K562 (cell line): ENCODE data around the gene ZKSCAN5. TPM values are rescaled to one million over a fixed set of nuclear protein-coding genes. Genes with fewer than 3 reads are reported as not detected.

Source experiments
- ATAC-seq: fragments of 200-7000 bp; cut with Tn5 transposase; 3 replicates; pipeline ENCODE4 v1.9.1; 2020; ENCODE audit warnings: moderate library complexity
- BruUV-seq: library from RNA; stranded (reverse); fragments of 400-500 nt; replicated peaks from 2 replicates; lab custom pipeline; 2021; lab: Mats Ljungman, UMichigan
- CTCF ChIA-PET: fragments of 300-600 bp; formaldehyde crosslinking; extraction: SDS; loops from one replicate; lab custom pipeline; 2021; ENCODE audit warnings: low intra/inter-chr PET ratio; lab: Yijun Ruan, JAX
- POLR2A ChIA-PET: fragments of 300-600, 350-650 bp; sonication (Branson Sonifier 250); formaldehyde crosslinking; extraction: SDS; loops from one replicate; lab custom pipeline; 2021; ENCODE audit warnings: antibody characterized with exemption, inconsistent platforms; lab: Yijun Ruan, JAX
- DNase-seq, 4 experiments: peaks; one replicate each; pipeline versions ENCODE4 v3.0.0 to v3.0.0-alpha.2; 2011 to 2018; ENCODE audit warnings: low spot score in 3 of 4, mixed read lengths in 3 of 4; ENCODE audit errors: extremely low read depth in 1 of 4
- FAIRE-seq: peaks from 2 replicates; lab custom pipeline; 2011; peaks lifted over from hg19 to GRCh38; lab: Jason Lieb, UNC
- H2AFZ ChIP-seq: 2 replicates; pipeline ENCODE4 v1.6.0; 2011; ENCODE audit warnings: low read depth, low read length, control low read depth, inconsistent platforms
- H3K27ac ChIP-seq: fragments of 200-600 bp; 3 replicates; pipeline ENCODE4 v1.8.0; 2011; ENCODE audit warnings: low read depth, mild to moderate bottlenecking, control low read depth, inconsistent platforms, low read length, moderate library complexity, mixed read lengths; ENCODE audit errors: extremely low read depth
- H3K27me3 ChIP-seq, 2 experiments: fragments of 300-600 bp in 1 of 2; 2 replicates in 1 of 2; 3 replicates in 1 of 2; pipeline versions ENCODE4 v1.6.0 to v1.8.0; 2011; ENCODE audit warnings: inconsistent platforms in 2 of 2, low read length in 2 of 2, mild to moderate bottlenecking in 1 of 2, mixed read lengths in 1 of 2, moderate library complexity in 1 of 2; ENCODE audit not compliant: control insufficient read depth in 2 of 2, insufficient read depth in 2 of 2
- H3K36me3 ChIP-seq: fragments of 300-600 bp; 3 replicates; pipeline ENCODE4 v1.8.0; 2011; ENCODE audit warnings: mild to moderate bottlenecking, low read length, inconsistent platforms; ENCODE audit not compliant: control insufficient read depth, insufficient read depth
- H3K4me1 ChIP-seq, 2 experiments: fragments of 200-600 bp in 1 of 2; replicated peaks in 1 of 2; 2 replicates in 1 of 2; 3 replicates in 1 of 2; pipeline versions ENCODE4 v1.5.1 to v1.8.0; 2011; ENCODE audit warnings: inconsistent platforms in 2 of 2, low read length in 2 of 2, mild to moderate bottlenecking in 1 of 2, mixed read lengths in 1 of 2, moderate library complexity in 1 of 2; ENCODE audit not compliant: control insufficient read depth in 2 of 2, insufficient read depth in 2 of 2
- H3K4me2 ChIP-seq: 2 replicates; pipeline ENCODE4 v1.6.1; 2011; ENCODE audit warnings: low read length, control low read depth, inconsistent platforms, mixed read lengths; ENCODE audit not compliant: insufficient read depth
- H3K4me3 ChIP-seq: fragments of 200-600 bp; sonication (generic), shearing (Covaris generic); 2 replicates; pipeline ENCODE4 v1.5.1; 2016; ENCODE audit warnings: control low read depth, inconsistent platforms
- H3K79me2 ChIP-seq: fragments of 200-600 bp; 3 replicates; pipeline ENCODE4 v1.8.0; 2011; ENCODE audit warnings: low read length, inconsistent platforms; ENCODE audit not compliant: control insufficient read depth, insufficient read depth
- H3K9ac ChIP-seq, 2 experiments: 2 replicates each; pipeline versions ENCODE4 v1.6.0 to v1.6.1; 2011; ENCODE audit warnings: low read depth in 2 of 2, low read length in 2 of 2, control low read depth in 1 of 2, inconsistent platforms in 1 of 2, mild to moderate bottlenecking in 1 of 2, mixed read lengths in 1 of 2; ENCODE audit not compliant: insufficient read depth in 1 of 2
- H3K9me1 ChIP-seq: one replicate; pipeline ENCODE4 v1.6.0; 2011; ENCODE audit warnings: inconsistent platforms, mild to moderate bottlenecking, low read length, moderate library complexity; ENCODE audit not compliant: control insufficient read depth, insufficient read depth
- H3K9me3 ChIP-seq: replicated peaks from 2 replicates; pipeline ENCODE4 v1.5.1; 2011; ENCODE audit warnings: low read depth, low read length, inconsistent platforms; ENCODE audit not compliant: control insufficient read depth, insufficient read depth
- H4K20me1 ChIP-seq: replicated peaks from 2 replicates; pipeline ENCODE4 v1.6.1; 2011; ENCODE audit warnings: low read length, inconsistent platforms, mixed read lengths; ENCODE audit not compliant: control insufficient read depth, insufficient read depth
- C11orf30 ChIP-seq: fragments of 450-650 bp; IDR thresholded peaks from 2 replicates; pipeline ENCODE4 v1.6.1; 2016; ENCODE audit warnings: low read depth, mild to moderate bottlenecking
- CBFA2T3 ChIP-seq: fragments of 450-650 bp; IDR thresholded peaks from 2 replicates; pipeline ENCODE4 v1.6.1; 2017
- TSHZ1 ChIP-seq: fragments of 250-450 bp; sonication (Bioruptor Pico); IDR thresholded peaks from 2 replicates; pipeline ENCODE4 v1.4.0; 2020; ENCODE audit warnings: mild to moderate bottlenecking, moderate library complexity
- ZNF274 ChIP-seq: IDR thresholded peaks from 2 replicates; pipeline ENCODE4 v1.6.1; 2011; ENCODE audit warnings: low read depth, mild to moderate bottlenecking, low read length, moderate library complexity, borderline replicate concordance
- ZNF316 ChIP-seq: fragments of 450-650 bp; IDR thresholded peaks from 2 replicates; pipeline ENCODE4 v1.6.1; 2016
- WGBS: fragments of 100-300 bp; shearing (Covaris generic); methylation state at CpG from one replicate; pipeline ENCODE4 v1.1.6; 2016; ENCODE audit warnings: low coverage, mixed read lengths; ENCODE audit not compliant: insufficient coverage; ENCODE audit errors: missing lambda C conversion rate; 5-methylcytosine and 5-hydroxymethylcytosine counted together
- in situ Hi-C: fragments of 300-500 bp; cut with MboI; formaldehyde crosslinking; loops from 4 replicates; pipeline ENCODE4 v1.15.0; 2018; ENCODE audit warnings: inconsistent platforms, mixed read lengths
- intact Hi-C: fragments of 100-400 bp; cut with micrococcal nuclease; formaldehyde crosslinking; loops from 2 replicates; pipeline ENCODE4 v1.14.2; 2022
- polyA plus RNA-seq, 8 experiments: library from polyadenylated mRNA; depleted of rRNA in 4 of 8; stranded (reverse) in 5 of 8; unstranded in 3 of 8; fragments of >200 nt; fragmentation: Nextera tagmentation in 2 of 8; fragmentation: Illumina TruSeq in 1 of 8; extraction: Ambion mirVana in 2 of 8; extraction: Trizol in 1 of 8; gene quantifications; 2 replicates each; pipeline versions ENCODE4 v1.2.1 to v1.2.3, GENCODE V29; 2011 to 2014; ENCODE audit warnings: inconsistent platforms in 1 of 8, missing spikeins in 1 of 8
- total RNA-seq, 7 experiments: library from RNA; depleted of rRNA in 6 of 7; stranded (reverse); fragments of >200 nt in 6 of 7; fragmentation: Illumina TruSeq in 2 of 7; extraction: Trizol in 2 of 7; gene quantifications; 2 replicates each; pipeline versions ENCODE4 v1.2.1 to v1.2.3, GENCODE V29; 2011 to 2021; ENCODE audit warnings: low replicate concordance in 1 of 7

Gene ZKSCAN5
- total and polyA plus RNA-seq, 9 of the 15 experiments (the other 6 are each of a cell fraction or from before 2014, with no cell fraction given): 4.2 to 19.0 (median 15.0) TPM

- CTCF ChIA-PET: interaction anchor here (0.6 kb wide), 1 partner anchor 897 kb away, joined by 4 read pairs; no protein-coding TSS in a partner anchor
- FAIRE-seq: no peak
- no peak for TF ChIP-seq ZNF274
- TF ChIP-seq CBFA2T3: no peak
- TF ChIP-seq ZNF316: peak; percentile 76
- TF ChIP-seq C11orf30: peak; percentile 53; the same call in 1 of the 2 replicates
- TF ChIP-seq TSHZ1 (CRISPR knock-in tag): no peak
- TF ChIP-seq, all 486 proteins: peak for 2
- no peaks in the 10 kb centered on the region for H4K20me1 ChIP-seq
- no peaks in the 10 kb centered on the region; a peak in 1 of 5 replicates for H3K27me3 ChIP-seq
- H3K4me1 ChIP-seq: no peaks in the 10 kb centered on the region
- no peak overlapping the region for H2AFZ ChIP-seq
- H3K27ac ChIP-seq: no peak overlapping the region
- no peaks in the 10 kb centered on the region for H3K9me3 ChIP-seq
- DNase-seq (no peak), ATAC-seq (no peak)
- WGBS: 74% methylated on average over 3 of the region's 3 CpGs
- peaks cover 48% of the 10 kb centered on the region for H3K36me3 ChIP-seq
- H3K9me1 ChIP-seq: no peaks in the 10 kb centered on the region
- intact Hi-C loops: no loop called here
- H3K9ac ChIP-seq: no peak overlapping the region
- POLR2A ChIA-PET: interaction anchor here (0.7 to 1.7 kb wide), 7 partner anchors 9 to 46 kb away, joined by 3 to 8 read pairs (median 4); partner anchors contain the start of genes ZKSCAN5, ZNF394 and ZNF655
- BruUV-seq: no TSS peak
- H3K79me2 ChIP-seq: no peaks in the 10 kb centered on the region
- no peak overlapping the region for H3K4me3 ChIP-seq
- H3K4me2 ChIP-seq: no peak overlapping the region
- in situ Hi-C loops: no loop called here
These were observed 16.9 kb downstream of the ZKSCAN5 start for GRCh38 chr7:99521399-99521798.
